DMS 273 (cell line): ENCODE data around the gene TCERG1L.
"Not testable (repeated sequence)": the region's sequence is repeated elsewhere in the genome, so short reads cannot be mapped to it uniquely, and the experiment has no call there.

Source experiments
- DNase-seq: peaks from one replicate; lab custom pipeline; 2025; ENCODE audit not compliant: unreplicated experiment; lab: John Stamatoyannopoulos, UW

TCERG1L gene

GRCh38 chr10:131173484-131174210 is 137.9 kb downstream of the TCERG1L start:
- DNase-seq = no peak

GRCh38 chr10:131172433-131172832 is 139.1 kb downstream of the TCERG1L start:
- no peak for DNase-seq

- DNase-seq = no peak
Observed at GRCh38 chr10:131169146-131169545, 142.4 kb downstream of the TCERG1L start.

- no peak for DNase-seq
Observed at GRCh38 chr10:131168238-131168875, 143.2 kb downstream of the TCERG1L start.

- no peak for DNase-seq
Observed at GRCh38 chr10:131167036-131167860, 144.3 kb downstream of the TCERG1L start.

GRCh38 chr10:131166486-131166885 is 145.0 kb downstream of the TCERG1L start:
- no peak for DNase-seq

GRCh38 chr10:131165092-131165491 is 146.4 kb downstream of the TCERG1L start:
- DNase-seq = no peak

- no peak for DNase-seq
Observed at GRCh38 chr10:131162866-131163843, 148.4 kb downstream of the TCERG1L start.

- no peak for DNase-seq
Observed at GRCh38 chr10:131162211-131162610, 149.3 kb downstream of the TCERG1L start.

GRCh38 chr10:131161087-131161486 is 150.4 kb downstream of the TCERG1L start:
- no peak for DNase-seq

GRCh38 chr10:131160219-131160875 is 151.2 kb downstream of the TCERG1L start:
- no peak for DNase-seq

GRCh38 chr10:131159771-131160170 is 151.8 kb downstream of the TCERG1L start:
- DNase-seq = no peak

- no peak for DNase-seq
Observed at GRCh38 chr10:131158695-131159094, 152.8 kb downstream of the TCERG1L start.

- DNase-seq = no peak
Observed at GRCh38 chr10:131157899-131158298, 153.6 kb downstream of the TCERG1L start.

GRCh38 chr10:131155876-131156230 is 155.7 kb downstream of the TCERG1L start:
- no peak for DNase-seq

- DNase-seq = no peak
Observed at GRCh38 chr10:131155218-131155875, 156.2 kb downstream of the TCERG1L start.

- DNase-seq = no peak
Observed at GRCh38 chr10:131154306-131155025, 157.1 kb downstream of the TCERG1L start.

GRCh38 chr10:131152456-131152855 is 159.1 kb downstream of the TCERG1L start:
- DNase-seq = not testable (repeated sequence)

GRCh38 chr10:131150126-131150525 is 161.4 kb downstream of the TCERG1L start:
- no peak for DNase-seq
